ENCODE results near the gene IGLL1.
"Not testable (repeated sequence)": the region's sequence is repeated elsewhere in the genome, so short reads cannot be mapped to it uniquely, and the experiment has no call there.

IGLL1 gene

DNA sequence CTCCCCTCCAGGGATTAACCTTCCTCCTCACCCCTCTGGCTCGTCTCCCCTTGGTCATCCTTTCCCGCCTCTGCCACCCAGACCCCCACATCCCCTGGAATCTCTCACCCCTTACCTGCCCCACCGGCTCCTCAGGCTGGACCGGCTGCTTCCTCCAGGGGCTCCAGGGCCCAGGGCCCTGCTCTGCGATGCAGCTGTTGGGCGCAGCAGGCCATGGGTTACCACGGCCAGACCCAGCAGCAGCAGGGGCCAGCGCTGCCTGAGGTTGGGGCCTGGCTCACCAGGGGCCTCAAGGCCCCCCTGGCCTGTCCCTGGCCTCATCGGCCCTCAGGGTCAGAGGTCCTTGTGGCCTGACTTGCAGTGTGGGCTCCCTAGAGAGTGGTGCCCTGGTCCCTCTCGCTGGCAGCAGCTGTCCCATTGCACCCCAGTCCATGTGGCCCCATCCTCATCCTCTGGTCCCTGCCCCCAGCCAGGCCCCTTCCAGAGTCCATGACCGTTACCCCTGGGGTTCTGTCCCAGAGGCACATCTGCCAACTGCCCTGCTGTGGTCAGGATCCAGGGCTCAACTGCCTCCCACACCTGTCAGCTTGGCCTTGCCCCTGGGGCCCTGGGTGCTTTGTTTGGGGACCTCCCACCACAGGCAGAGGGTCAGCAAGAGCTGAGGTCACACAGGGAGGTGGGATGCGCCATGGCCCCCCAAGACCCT lies at the start of gene IGLL1:
IGLL1 (minus strand) TSS at position 421 of the 706 bp plus-strand sequence; CDS start at position 321, 100 bp downstream.
- no peak for DNase-seq (ENCODE audit: low spot score)
- TF ChIP-seq CTCF (IDR thresholded peaks at IDR 0.05; ENCODE audit: extremely low read depth, insufficient read depth, missing control alignments) = no peak
- in situ Hi-C loops (cut with MboI; ENCODE audit: low pct_unique_long_range_greater_than_20kb, low sequenced_read_pairs, unreplicated experiment) = no loop called here

DNA sequence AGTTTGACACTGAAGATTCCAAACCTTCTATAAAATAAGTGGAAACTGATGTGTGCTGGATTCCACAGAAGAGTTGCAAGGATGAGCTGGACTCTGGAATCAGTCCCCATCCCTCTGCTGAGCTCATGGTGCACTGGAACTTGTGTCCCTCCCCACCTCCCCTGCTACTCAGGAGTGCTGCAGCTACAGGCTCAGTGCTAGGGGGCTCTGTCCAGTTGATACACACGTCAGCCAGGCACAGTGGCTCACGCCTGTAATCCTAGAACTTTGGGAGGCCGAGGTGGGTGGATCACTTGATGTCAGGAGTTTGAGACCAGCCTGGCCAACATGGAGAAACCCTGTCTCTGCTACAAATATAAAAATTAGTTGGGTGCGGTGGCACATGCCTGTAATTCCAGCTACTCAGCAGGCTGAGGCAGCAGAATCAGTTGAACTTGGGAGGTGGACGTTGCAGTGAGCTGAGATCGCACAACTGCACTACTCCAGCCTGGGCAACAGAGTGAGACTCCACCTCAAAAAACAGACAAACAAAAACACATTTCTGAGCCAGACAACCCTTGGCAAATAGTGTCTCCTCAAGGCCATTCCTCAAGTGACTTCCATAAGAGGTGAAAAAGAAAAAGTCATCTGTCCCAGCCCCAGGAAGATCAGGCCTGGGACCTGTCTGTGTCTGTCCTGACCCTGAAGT lies 48.1 kb upstream of the IGLL1 start:
- DNase-seq (ENCODE audit: low spot score); in situ Hi-C loops (cut with MboI; ENCODE audit: low pct_unique_long_range_greater_than_20kb, low sequenced_read_pairs, unreplicated experiment): not testable (repeated sequence)

DNA sequence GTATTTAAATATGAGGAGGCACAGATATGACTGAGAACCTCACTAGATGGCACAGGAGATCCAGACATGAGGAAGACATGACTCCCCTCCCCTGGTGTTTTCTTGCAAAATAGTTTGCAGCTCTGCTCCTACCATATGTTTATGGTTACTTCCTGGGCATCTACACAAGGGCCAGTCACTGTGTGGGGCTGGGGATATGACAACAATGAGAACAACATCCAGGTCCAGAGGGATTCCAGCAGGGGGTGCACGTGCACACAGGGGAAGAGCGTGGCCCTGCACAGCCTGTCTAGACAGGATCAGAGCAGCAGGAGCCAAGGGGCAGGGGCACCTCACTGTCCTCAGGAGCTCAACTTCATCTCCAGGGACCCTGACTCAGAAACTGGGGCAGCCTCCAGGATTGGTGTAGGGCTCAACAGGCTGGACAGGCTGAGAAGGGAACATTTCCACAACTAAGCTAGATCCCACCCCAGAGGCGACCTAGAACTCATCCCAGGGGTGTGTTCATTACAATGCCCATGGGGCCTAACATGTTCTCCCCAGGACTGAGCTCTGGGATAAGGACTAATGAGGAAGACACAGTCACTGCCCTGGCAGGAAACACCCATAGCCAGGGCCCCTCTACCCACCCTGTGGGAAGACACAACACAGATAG lies 47.4 kb upstream of the IGLL1 start:
- TF ChIP-seq CTCF (IDR thresholded peaks at IDR 0.05; ENCODE audit: extremely low read depth, insufficient read depth, missing control alignments) = peak; percentile 64
- DNase-seq (ENCODE audit: low spot score); in situ Hi-C loops (cut with MboI; ENCODE audit: low pct_unique_long_range_greater_than_20kb, low sequenced_read_pairs, unreplicated experiment): not testable (repeated sequence)

DNA sequence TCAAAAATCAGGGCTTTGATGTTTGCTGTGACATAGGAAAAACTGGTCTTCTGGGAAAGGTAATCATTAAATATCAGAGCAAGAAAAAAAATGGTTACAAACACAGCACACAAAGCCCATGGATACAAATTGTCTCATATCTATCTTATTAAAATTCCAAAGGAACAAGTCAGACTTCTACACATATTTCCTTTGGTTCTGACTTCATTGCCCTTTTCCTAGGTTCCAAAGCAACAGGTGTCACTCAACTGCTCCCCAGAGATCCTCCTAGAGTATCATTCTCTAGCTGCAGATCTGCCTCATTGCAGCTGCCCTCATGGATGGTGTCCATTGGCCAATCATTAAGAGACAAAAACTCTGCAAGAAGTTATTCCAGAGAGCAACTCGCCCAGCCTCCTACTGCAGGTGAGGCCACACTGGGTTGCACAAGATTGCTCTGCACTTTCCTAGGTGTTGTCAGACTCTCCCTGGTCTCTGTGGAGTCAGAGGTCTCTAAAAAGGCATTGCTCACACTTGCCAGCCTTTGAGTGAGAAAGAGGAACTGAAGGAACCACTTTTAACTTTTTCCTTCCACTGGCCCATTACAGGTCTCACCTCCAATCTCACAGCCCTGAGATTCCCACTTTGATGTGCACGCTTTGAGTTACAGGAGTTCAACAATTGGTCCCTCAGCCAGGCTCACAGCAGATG lies 46.3 kb upstream of the IGLL1 start:
- TF ChIP-seq CTCF (IDR thresholded peaks at IDR 0.05; ENCODE audit: extremely low read depth, insufficient read depth, missing control alignments) = no peak
- in situ Hi-C loops (cut with MboI; ENCODE audit: low pct_unique_long_range_greater_than_20kb, low sequenced_read_pairs, unreplicated experiment) = no loop called here
- DNase-seq (ENCODE audit: low spot score) = no peak

DNA sequence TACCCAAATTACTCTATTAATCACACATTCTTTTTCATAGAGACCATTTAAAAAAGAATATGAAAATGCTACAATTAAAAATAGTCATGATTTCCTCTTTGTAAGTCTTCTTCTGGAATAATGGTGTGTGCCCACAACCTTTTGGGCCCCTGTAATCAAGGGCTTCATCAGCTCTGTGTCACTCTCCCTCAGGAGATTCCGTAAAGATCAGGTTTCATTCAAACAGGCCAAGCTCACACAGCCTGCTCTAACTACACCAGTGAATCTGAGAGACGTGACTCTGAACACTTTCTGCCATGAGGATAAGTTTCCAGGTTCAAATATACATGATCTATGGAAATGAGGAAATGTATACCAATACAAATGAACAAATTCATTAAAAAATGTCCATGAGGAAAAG lies 42.5 kb upstream of the IGLL1 start:
- in situ Hi-C loops (cut with MboI; ENCODE audit: low pct_unique_long_range_greater_than_20kb, low sequenced_read_pairs, unreplicated experiment) = no loop called here
- TF ChIP-seq CTCF (IDR thresholded peaks at IDR 0.05; ENCODE audit: extremely low read depth, insufficient read depth, missing control alignments) = no peak
- no peak for DNase-seq (ENCODE audit: low spot score)

GRCh38 chr22:23621916-23622315 lies 41.8 kb upstream of the IGLL1 start:
- in situ Hi-C loops (cut with MboI; ENCODE audit: low pct_unique_long_range_greater_than_20kb, low sequenced_read_pairs, unreplicated experiment); DNase-seq (ENCODE audit: low spot score): not testable (repeated sequence)

- DNase-seq (ENCODE audit: low spot score) = no peak
- in situ Hi-C loops (cut with MboI; ENCODE audit: low pct_unique_long_range_greater_than_20kb, low sequenced_read_pairs, unreplicated experiment) = no loop called here
- no peak for TF ChIP-seq CTCF (IDR thresholded peaks at IDR 0.05; ENCODE audit: extremely low read depth, insufficient read depth, missing control alignments)
These were observed 41.1 kb upstream of the IGLL1 start for GRCh38 chr22:23621082-23621780.
